Activated CD4-positive, alpha-beta T cell treated with anti-CD3 and anti-CD28 coated beads, Interleukin-2, Interleukin-4, amounts not matched to agents 100 ng/mL and 50 ng/mL, durations not matched to agents 16 hours and 8 hours (primary cell): Measurements from ENCODE around the gene CDC42BPB.
"Not testable (repeated sequence)": the region's sequence is repeated elsewhere in the genome, so short reads cannot be mapped to it uniquely, and the experiment has no call there.

ENCODE experiments used
- DNase-seq: peaks from one replicate; pipeline ENCODE4 v3.0.0-alpha.2; 2020; ENCODE audit warnings: low spot score

The CDC42BPB gene

GRCh38 chr14:103052407-103052806, 4.9 kb downstream of the CDC42BPB start:
- DNase-seq: no peak

- DNase-seq: no peak
Measured at GRCh38 chr14:103050935-103051334, 6.4 kb downstream of the CDC42BPB start.

- DNase-seq: not testable (repeated sequence)
Measured at GRCh38 chr14:103047453-103047852, 9.9 kb downstream of the CDC42BPB start.

- DNase-seq: no peak
Measured at GRCh38 chr14:103045371-103045869, 11.9 kb downstream of the CDC42BPB start.

- DNase-seq: no peak
Measured at GRCh38 chr14:103043257-103044015, 13.9 kb downstream of the CDC42BPB start.

GRCh38 chr14:103041464-103041863, 15.9 kb downstream of the CDC42BPB start:
- DNase-seq: no peak

- no peak for DNase-seq
Measured at GRCh38 chr14:103033681-103034096, 23.7 kb downstream of the CDC42BPB start.

GRCh38 chr14:103031956-103032355, 25.4 kb downstream of the CDC42BPB start:
- DNase-seq: no peak

- DNase-seq: no peak
Measured at GRCh38 chr14:103031566-103031911, 25.8 kb downstream of the CDC42BPB start.

- no peak for DNase-seq
Measured at GRCh38 chr14:103030741-103031565, 26.4 kb downstream of the CDC42BPB start.

- DNase-seq: no peak
Measured at GRCh38 chr14:103029936-103030335, 27.4 kb downstream of the CDC42BPB start.

GRCh38 chr14:103028772-103029171, 28.6 kb downstream of the CDC42BPB start:
- no peak for DNase-seq

GRCh38 chr14:103028161-103028767, 29.1 kb downstream of the CDC42BPB start:
- no peak for DNase-seq

GRCh38 chr14:103027451-103027850, 29.9 kb downstream of the CDC42BPB start:
- DNase-seq: no peak

GRCh38 chr14:103026988-103027387, 30.4 kb downstream of the CDC42BPB start:
- DNase-seq: no peak

- not testable (repeated sequence) for DNase-seq
Measured at GRCh38 chr14:103026196-103026595, 31.2 kb downstream of the CDC42BPB start.

- no peak for DNase-seq
Measured at GRCh38 chr14:103023881-103024473, 33.4 kb downstream of the CDC42BPB start.

- no peak for DNase-seq
Measured at GRCh38 chr14:103022685-103023044, 34.7 kb downstream of the CDC42BPB start.

- no peak for DNase-seq
Measured at GRCh38 chr14:103022002-103022684, 35.2 kb downstream of the CDC42BPB start.

- no peak for DNase-seq
Measured at GRCh38 chr14:103021684-103022001, 35.7 kb downstream of the CDC42BPB start.

GRCh38 chr14:103020271-103021170, 36.8 kb downstream of the CDC42BPB start:
- no peak for DNase-seq
